CD14-positive monocyte (primary cell): ENCODE results near the gene LUZP1. TPM values are rescaled to one million over a fixed set of nuclear protein-coding genes. Genes with fewer than 3 reads are reported as not detected.

Source experiments
- DNase-seq, 3 donors: peaks; one replicate each; pipeline ENCODE4 v3.0.0-alpha.2; 2011 to 2022
- H2AFZ ChIP-seq: 2 replicates; pipeline ENCODE4 v1.6.0; 2012; ENCODE audit warnings: mild to moderate bottlenecking, low read depth, low read length, inconsistent platforms; ENCODE audit not compliant: insufficient read depth, poor library complexity, severe bottlenecking
- H3K27ac ChIP-seq, 2 donors: 1 replicate in 1 of 2; 2 replicates in 1 of 2; pipeline ENCODE4 v1.5.1; 2012 to 2013; ENCODE audit warnings: low read length in 2 of 2, control low read depth in 1 of 2, inconsistent platforms in 1 of 2, low read depth in 1 of 2, mild to moderate bottlenecking in 1 of 2
- H3K27me3 ChIP-seq, 2 donors: one replicate each; pipeline versions ENCODE4 v1.6.0 to v1.6.1; 2011 to 2013; ENCODE audit warnings: low read length in 2 of 2; ENCODE audit not compliant: control insufficient read depth in 2 of 2, insufficient read depth in 2 of 2
- H3K36me3 ChIP-seq, 2 donors: replicated peaks in 1 of 2; 1 replicate in 1 of 2; 2 replicates in 1 of 2; pipeline versions ENCODE4 v1.5.1 to v1.6.1; 2012 to 2013; ENCODE audit warnings: low read length in 2 of 2, control low read depth in 1 of 2, inconsistent platforms in 1 of 2, mild to moderate bottlenecking in 1 of 2; ENCODE audit not compliant: insufficient read depth in 2 of 2, control insufficient read depth in 1 of 2
- H3K4me1 ChIP-seq, 2 donors: 1 replicate in 1 of 2; 2 replicates in 1 of 2; pipeline versions ENCODE4 v1.5.1 to v1.6.1; 2012 to 2013; ENCODE audit warnings: low read length in 2 of 2, control low read depth in 1 of 2, inconsistent platforms in 1 of 2, mild to moderate bottlenecking in 1 of 2, moderate library complexity in 1 of 2; ENCODE audit not compliant: insufficient read depth in 2 of 2, control insufficient read depth in 1 of 2
- H3K4me2 ChIP-seq: replicated peaks from 2 replicates; pipeline ENCODE3; 2012; ENCODE audit warnings: low read length, moderate library complexity, mild to moderate bottlenecking; ENCODE audit not compliant: poor library complexity, severe bottlenecking; ENCODE audit errors: extremely low read depth
- H3K4me3 ChIP-seq, 3 experiments: fragments of 200-600 bp in 1 of 3; sonication (generic) in 1 of 3; replicated peaks in 1 of 3; 1 replicate in 2 of 3; 2 replicates in 1 of 3; pipeline ENCODE4 v1.5.1; 2011 to 2013; ENCODE audit warnings: low read length in 3 of 3, mild to moderate bottlenecking in 3 of 3, control low read depth in 2 of 3, low read depth in 2 of 3, inconsistent platforms in 1 of 3, moderate library complexity in 1 of 3
- H3K79me2 ChIP-seq: 2 replicates; pipeline ENCODE4 v1.6.0; 2012; ENCODE audit warnings: mild to moderate bottlenecking, control low read depth, inconsistent platforms, low read length, moderate library complexity; ENCODE audit not compliant: insufficient read depth
- H3K9ac ChIP-seq: 2 replicates; pipeline ENCODE4 v1.6.0; 2017; ENCODE audit warnings: low read length, mild to moderate bottlenecking; ENCODE audit not compliant: insufficient read depth, poor library complexity, severe bottlenecking
- H3K9me3 ChIP-seq, 2 donors: replicated peaks in 1 of 2; 1 replicate in 1 of 2; 2 replicates in 1 of 2; pipeline versions ENCODE4 v1.5.1 to v1.6.1; 2012 to 2013; ENCODE audit warnings: low read length in 2 of 2, control low read depth in 1 of 2; ENCODE audit not compliant: control insufficient read depth in 1 of 2, insufficient read depth in 1 of 2
- H4K20me1 ChIP-seq: 2 replicates; pipeline ENCODE4 v1.6.0; 2012; ENCODE audit warnings: mild to moderate bottlenecking, low read length, control low read depth, moderate library complexity; ENCODE audit not compliant: insufficient read depth
- H3K27ac Mint-ChIP-seq, 7 donors: one replicate each; pipeline ENCODE4 v1.8.0; 2020; ENCODE audit warnings: mild to moderate bottlenecking in 7 of 7, mixed read lengths in 7 of 7, moderate library complexity in 6 of 7, inconsistent platforms in 2 of 7
- H3K27me3 Mint-ChIP-seq, 3 donors: one replicate each; pipeline ENCODE4 v1.8.0; 2021 to 2022; ENCODE audit warnings: low read depth in 3 of 3, mild to moderate bottlenecking in 3 of 3, mixed read lengths in 3 of 3, moderate library complexity in 3 of 3, inconsistent platforms in 1 of 3
- H3K36me3 Mint-ChIP-seq, 2 donors: one replicate each; pipeline ENCODE4 v1.8.0; 2020; ENCODE audit warnings: mixed read lengths in 2 of 2, inconsistent platforms in 1 of 2, mild to moderate bottlenecking in 1 of 2
- H3K4me1 Mint-ChIP-seq: one replicate; pipeline ENCODE4 v1.8.0; 2020; ENCODE audit warnings: mild to moderate bottlenecking, mixed read lengths
- H3K4me3 Mint-ChIP-seq, 2 donors: one replicate each; pipeline ENCODE4 v1.8.0; 2020; ENCODE audit warnings: mild to moderate bottlenecking in 2 of 2, mixed read lengths in 2 of 2, moderate library complexity in 1 of 2
- H3K9me3 Mint-ChIP-seq, 7 donors: one replicate each; pipeline ENCODE4 v1.8.0; 2020 to 2022; ENCODE audit warnings: mixed read lengths in 7 of 7, mild to moderate bottlenecking in 6 of 7, moderate library complexity in 6 of 7, inconsistent platforms in 2 of 7
- CTCF ChIP-seq: fragments of 200-600 bp; IDR thresholded peaks from one replicate; pipeline ENCODE4 v1.8.0; 2022; ENCODE audit warnings: antibody characterized with exemption, mild to moderate bottlenecking
- WGBS: methylation state at CpG from one replicate; pipeline ENCODE4 v1.1.5; 2013; ENCODE audit warnings: missing lambda C conversion rate; ENCODE audit not compliant: insufficient coverage; 5-methylcytosine and 5-hydroxymethylcytosine counted together
- intact Hi-C, 2 donors: fragments of 100-400 bp; cut with micrococcal nuclease; formaldehyde crosslinking; loops; one replicate each; pipeline versions ENCODE4 v1.15.0 to v1.15.1; 2023
- polyA plus RNA-seq, 3 donors: library from polyadenylated mRNA; depleted of rRNA in 1 of 3; unstranded in 2 of 3; stranded (reverse) in 1 of 3; fragments of 300-500 nt in 2 of 3; fragments of >200 nt in 1 of 3; fragmentation: Illumina TruSeq in 2 of 3; gene quantifications; 1 replicate in 2 of 3; 2 replicates in 1 of 3; pipeline ENCODE4 v1.2.3, GENCODE V29; 2012 to 2021

LUZP1 gene
- polyA plus RNA-seq, 3 donors: 4.4 to 8.7 (median 5.8) TPM

GRCh38 chr1:23198373-23198772, 29.7 kb upstream of the LUZP1 start:
- no peaks in the 10 kb centered on the region for H3K4me1 Mint-ChIP-seq
- H3K27me3 Mint-ChIP-seq: peaks cover 11 to 15% (median 12%) of the 10 kb centered on the region in 3 donors
- no peaks in the 10 kb centered on the region for H3K36me3 Mint-ChIP-seq
- intact Hi-C loops: no loop called here
- no peak for DNase-seq
- Histone ChIP-seq H3K79me2 (no peaks in the 10 kb centered on the region), H3K4me1 (no peaks in the 10 kb centered on the region), H3K36me3 (no peaks in the 10 kb centered on the region), H3K9ac (no peak overlapping the region), H2AFZ (no peak overlapping the region), H3K9me3 (no peaks in the 10 kb centered on the region), H3K27ac (no peak overlapping the region), H3K27me3 (no peaks in the 10 kb centered on the region), H4K20me1 (no peaks in the 10 kb centered on the region), H3K4me3 (no peak overlapping the region), H3K4me2 (no peak overlapping the region)
- no peak overlapping the region for H3K4me3 Mint-ChIP-seq
- H3K9me3 Mint-ChIP-seq: peaks cover 0 to 4% (median 2%) of the 10 kb centered on the region in 7 donors
- H3K27ac Mint-ChIP-seq: no peak overlapping the region
- no peak for TF ChIP-seq CTCF
- WGBS: no CpG with 5 or more reads among the region's 4 CpGs

GRCh38 chr1:23196627-23197328, 28.1 kb upstream of the LUZP1 start:
- Mint-ChIP-seq H3K36me3 (no peaks in the 10 kb centered on the region), H3K9me3 (peaks cover 0 to 4% (median 2%) of the 10 kb centered on the region in 7 donors), H3K27ac (no peak overlapping the region), H3K4me3 (no peak overlapping the region), H3K27me3 (peaks cover 11 to 16% (median 12%) of the 10 kb centered on the region in 3 donors), H3K4me1 (no peaks in the 10 kb centered on the region)
- Histone ChIP-seq H3K27ac (no peak overlapping the region), H3K27me3 (no peaks in the 10 kb centered on the region), H4K20me1 (no peaks in the 10 kb centered on the region), H3K9me3 (no peaks in the 10 kb centered on the region), H3K36me3 (no peaks in the 10 kb centered on the region), H3K4me2 (no peak overlapping the region), H3K9ac (no peak overlapping the region), H2AFZ (no peak overlapping the region), H3K4me3 (no peak overlapping the region), H3K4me1 (no peaks in the 10 kb centered on the region), H3K79me2 (no peaks in the 10 kb centered on the region)
- TF ChIP-seq CTCF: no peak
- no peak for DNase-seq
- WGBS: 86% methylated on average over 5 of the region's 10 CpGs
- intact Hi-C loops: no loop called here
